Adrenal gland (tissue), 5 donors: ENCODE measurements around the gene SLC22A12.

Experiments used
- POLR2A ChIP-seq, 2 donors: fragments of 450-650 bp; IDR thresholded peaks; one replicate each; pipeline ENCODE4 v1.6.1; 2017; ENCODE audit warnings: antibody characterized with exemption in 2 of 2, mild to moderate bottlenecking in 2 of 2, moderate library complexity in 1 of 2
- TF ChIP-seq, protein P1 (sequence below), 6 experiments: fragments of 450-650 bp in 4 of 6; fragments of 200-600 bp in 2 of 6; sonication (generic) in 1 of 6; IDR thresholded peaks; 1 replicate in 5 of 6; 2 replicates in 1 of 6; pipeline versions ENCODE4 v1.5.1 to v1.8.0; 2016 to 2021; ENCODE audit warnings: antibody characterized with exemption in 6 of 6, mild to moderate bottlenecking in 2 of 6, moderate library complexity in 1 of 6
- donor health status: DM: no; HTN: no; CAD: no.

DNA sequence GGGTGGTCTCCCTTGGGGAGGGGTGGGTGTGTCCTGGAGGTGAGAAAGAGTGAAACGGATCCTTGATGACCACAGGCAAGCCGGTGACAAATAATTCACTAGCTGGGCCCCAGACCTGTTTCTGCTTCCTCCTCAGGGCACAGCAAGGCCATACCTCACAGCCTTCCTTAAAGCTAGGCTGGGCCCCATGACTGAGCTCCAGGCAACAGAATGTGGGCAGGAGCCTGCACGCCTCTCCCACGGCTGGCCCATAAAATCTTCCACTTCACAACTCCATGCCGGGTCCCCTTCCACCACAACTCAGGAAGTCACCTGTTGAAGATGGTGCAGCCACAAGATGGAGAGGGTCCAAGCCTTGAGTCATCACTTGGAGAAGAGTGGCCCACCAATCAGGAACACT, 23.9 kb downstream of the SLC22A12 start:
- TF ChIP-seq, protein P1, sequence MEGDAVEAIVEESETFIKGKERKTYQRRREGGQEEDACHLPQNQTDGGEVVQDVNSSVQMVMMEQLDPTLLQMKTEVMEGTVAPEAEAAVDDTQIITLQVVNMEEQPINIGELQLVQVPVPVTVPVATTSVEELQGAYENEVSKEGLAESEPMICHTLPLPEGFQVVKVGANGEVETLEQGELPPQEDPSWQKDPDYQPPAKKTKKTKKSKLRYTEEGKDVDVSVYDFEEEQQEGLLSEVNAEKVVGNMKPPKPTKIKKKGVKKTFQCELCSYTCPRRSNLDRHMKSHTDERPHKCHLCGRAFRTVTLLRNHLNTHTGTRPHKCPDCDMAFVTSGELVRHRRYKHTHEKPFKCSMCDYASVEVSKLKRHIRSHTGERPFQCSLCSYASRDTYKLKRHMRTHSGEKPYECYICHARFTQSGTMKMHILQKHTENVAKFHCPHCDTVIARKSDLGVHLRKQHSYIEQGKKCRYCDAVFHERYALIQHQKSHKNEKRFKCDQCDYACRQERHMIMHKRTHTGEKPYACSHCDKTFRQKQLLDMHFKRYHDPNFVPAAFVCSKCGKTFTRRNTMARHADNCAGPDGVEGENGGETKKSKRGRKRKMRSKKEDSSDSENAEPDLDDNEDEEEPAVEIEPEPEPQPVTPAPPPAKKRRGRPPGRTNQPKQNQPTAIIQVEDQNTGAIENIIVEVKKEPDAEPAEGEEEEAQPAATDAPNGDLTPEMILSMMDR (IDR thresholded peaks at IDR 0.05) = no peak
- no peak for TF ChIP-seq POLR2A (IDR thresholded peaks at IDR 0.05)
